GM12891 (cell line): Measurements from ENCODE around the gene ADCY1.

ENCODE experiments used
- POLR2A ChIP-seq: IDR thresholded peaks from 2 replicates; pipeline ENCODE4 v1.6.1; 2011; ENCODE audit warnings: low read depth, low read length, control low read depth
- POLR2AphosphoS5 ChIP-seq: IDR thresholded peaks from 2 replicates; pipeline ENCODE4 v1.6.1; 2011; ENCODE audit warnings: low read depth, low read length, control low read depth
- POU2F2 ChIP-seq: IDR thresholded peaks from 2 replicates; pipeline ENCODE4 v1.6.1; 2011; ENCODE audit warnings: low read depth, mild to moderate bottlenecking, control low read depth, low read length, moderate library complexity
- SPI1 ChIP-seq: IDR thresholded peaks from 2 replicates; pipeline ENCODE4 v1.6.1; 2011; ENCODE audit warnings: low read depth, low read length, control low read depth
- TAF1 ChIP-seq: IDR thresholded peaks from 2 replicates; pipeline ENCODE4 v1.6.1; 2011; ENCODE audit warnings: low read depth, low read length, control low read depth

DNA sequence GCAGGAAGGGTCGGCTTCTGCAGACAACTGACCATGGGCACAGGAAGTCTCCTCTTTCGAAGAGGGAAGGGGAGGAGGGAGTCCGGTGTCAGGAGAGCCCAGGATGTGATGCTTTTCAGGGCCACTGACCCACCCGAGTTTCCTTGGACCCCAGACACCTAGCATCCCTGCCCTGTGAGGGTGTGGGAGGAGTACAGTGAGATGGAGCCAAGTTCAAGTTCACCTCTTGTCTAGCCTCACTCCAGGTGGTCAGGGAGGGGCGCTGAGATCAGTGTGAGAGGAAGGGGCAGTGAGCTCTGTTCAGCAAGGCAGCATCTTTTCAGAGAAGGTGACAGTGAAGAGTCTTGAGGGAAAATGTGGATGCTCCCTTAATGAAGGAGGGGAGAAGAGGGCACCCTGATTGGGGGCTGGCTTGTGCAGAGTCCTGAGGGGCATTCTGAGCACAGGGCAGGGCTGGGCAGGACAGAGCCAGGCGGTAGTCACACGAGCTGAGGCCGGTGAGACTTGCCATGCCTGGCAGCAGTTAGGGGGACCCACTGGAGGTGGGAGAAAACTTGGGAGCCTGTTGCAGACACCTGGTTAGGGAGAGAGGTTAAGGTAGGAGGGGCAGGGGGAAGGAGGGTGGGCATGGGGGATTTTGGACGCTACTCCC lies 49.7 kb downstream of the ADCY1 start:
- TF ChIP-seq POLR2A: no peak
- TF ChIP-seq TAF1: no peak
- no peak for TF ChIP-seq SPI1
- TF ChIP-seq POLR2AphosphoS5: no peak
- no peak for TF ChIP-seq POU2F2
